Caco-2 (cell line): ENCODE results near the gene PCDHGB5. TPM values are rescaled to one million over a fixed set of nuclear protein-coding genes. Genes with fewer than 3 reads are reported as not detected.
"Not testable (repeated sequence)": the region's sequence is repeated elsewhere in the genome, so short reads cannot be mapped to it uniquely, and the experiment has no call there.

ENCODE experiments used
- BruUV-seq: library from RNA; stranded (reverse); fragments of 400-500 nt; replicated peaks from 2 replicates; lab custom pipeline; 2021; lab: Mats Ljungman, UMichigan
- CTCF ChIA-PET: fragments of 300-600 bp; sonication (Branson Sonifier 250); formaldehyde crosslinking; loops from one replicate; lab custom pipeline; 2022; ENCODE audit warnings: antibody characterized with exemption; lab: Charles Lee
- POLR2A ChIA-PET: fragments of 300-600 bp; sonication (Branson Sonifier 250); formaldehyde crosslinking; loops from one replicate; lab custom pipeline; 2022; ENCODE audit warnings: antibody characterized with exemption; lab: Charles Lee
- DNase-seq, 2 experiments: peaks; one replicate each; pipeline versions ENCODE4 v3.0.0 to v3.0.0-alpha.2; 2020 to 2022
- H3K27me3 ChIP-seq: replicated peaks from 2 replicates; pipeline ENCODE4 v1.6.0; 2011; ENCODE audit warnings: low read length; ENCODE audit not compliant: control insufficient read depth, insufficient read depth
- H3K36me3 ChIP-seq: 2 replicates; pipeline ENCODE4 v1.5.1; 2011; ENCODE audit warnings: low read length; ENCODE audit not compliant: control insufficient read depth, insufficient read depth
- H3K4me1 ChIP-seq: fragments of 250-450 bp; sonication (Bioruptor Pico); 2 replicates; pipeline ENCODE4 v1.5.1; 2020; ENCODE audit warnings: mild to moderate bottlenecking
- H3K4me3 ChIP-seq: 2 replicates; pipeline ENCODE4 v1.5.1; 2011; ENCODE audit warnings: low read depth, mild to moderate bottlenecking, control low read depth, low read length
- H3K9me3 ChIP-seq: fragments of 250-450 bp; sonication (Bioruptor Pico); 2 replicates; pipeline ENCODE4 v1.5.1; 2020; ENCODE audit warnings: mild to moderate bottlenecking, moderate library complexity
- H3K27ac Mint-ChIP-seq: one replicate; pipeline ENCODE4 v1.8.0; 2022; ENCODE audit warnings: mixed read lengths; ENCODE audit not compliant: unreplicated experiment
- H3K27me3 Mint-ChIP-seq: one replicate; pipeline ENCODE4 v1.8.0; 2022; ENCODE audit warnings: mixed read lengths; ENCODE audit not compliant: insufficient read depth, unreplicated experiment
- H3K36me3 Mint-ChIP-seq: one replicate; pipeline ENCODE4 v1.8.0; 2022; ENCODE audit warnings: mild to moderate bottlenecking, mixed read lengths; ENCODE audit not compliant: insufficient read depth, unreplicated experiment
- H3K4me1 Mint-ChIP-seq: one replicate; pipeline ENCODE4 v1.8.0; 2022; ENCODE audit warnings: low read depth, mixed read lengths; ENCODE audit not compliant: unreplicated experiment
- H3K4me3 Mint-ChIP-seq: one replicate; pipeline ENCODE4 v1.8.0; 2022; ENCODE audit warnings: mild to moderate bottlenecking, moderate library complexity, mixed read lengths; ENCODE audit not compliant: unreplicated experiment
- H3K9me3 Mint-ChIP-seq: one replicate; pipeline ENCODE4 v1.8.0; 2022; ENCODE audit warnings: mixed read lengths; ENCODE audit not compliant: unreplicated experiment
- CTCF ChIP-seq, 2 experiments: fragments of 200-600 bp in 1 of 2; IDR thresholded peaks; 1 replicate in 1 of 2; 2 replicates in 1 of 2; pipeline versions ENCODE4 v1.5.1 to v1.8.0; 2011 to 2022; ENCODE audit warnings: antibody characterized with exemption in 1 of 2, control low read depth in 1 of 2, inconsistent platforms in 1 of 2, low read depth in 1 of 2, low read length in 1 of 2, mild to moderate bottlenecking in 1 of 2, moderate library complexity in 1 of 2; ENCODE audit not compliant: insufficient read depth in 1 of 2, severe bottlenecking in 1 of 2, unreplicated experiment in 1 of 2
- intact Hi-C: fragments of 100-400 bp; cut with micrococcal nuclease; formaldehyde crosslinking; loops from one replicate; pipeline ENCODE4 v1.10.0; 2022; ENCODE audit not compliant: unreplicated experiment
- total RNA-seq: library from RNA; stranded (reverse); gene quantifications from 2 replicates; pipeline ENCODE4 v1.2.3, GENCODE V29; 2022

PCDHGB5 gene
- total RNA-seq, 1 experiment from 2014 or later, result 13.2 TPM

GRCh38 chr5:141393267-141393666 lies 4.5 kb upstream of the PCDHGB5 start:
- no peaks in the 10 kb centered on the region for H3K27me3 ChIP-seq
- Mint-ChIP-seq H3K9me3 (peaks cover 19% of the 10 kb centered on the region), H3K4me3 (no peak overlapping the region), H3K27ac (no peak overlapping the region), H3K4me1 (no peaks in the 10 kb centered on the region), H3K27me3 (no peaks in the 10 kb centered on the region), H3K36me3 (no peaks in the 10 kb centered on the region)
- no peaks in the 10 kb centered on the region for H3K4me1 ChIP-seq
- no TSS peak for BruUV-seq
- TF ChIP-seq CTCF (IDR thresholded peaks at IDR 0.05; ENCODE audit: insufficient read depth in 1 of 2, low read depth in 1 of 2, low read length in 1 of 2, severe bottlenecking in 1 of 2, unreplicated experiment in 1 of 2), result no peak
- POLR2A ChIA-PET, result no interaction called here
- H3K36me3 ChIP-seq, result no peaks in the 10 kb centered on the region
- intact Hi-C loops, result no loop called here
- no peak for DNase-seq
- no peak overlapping the region for H3K4me3 ChIP-seq
- CTCF ChIA-PET, result no interaction called here
- H3K9me3 ChIP-seq, result no peaks in the 10 kb centered on the region

- intact Hi-C loops, H3K4me1 Mint-ChIP-seq, H3K4me3 ChIP-seq, BruUV-seq, H3K4me1 ChIP-seq, CTCF ChIA-PET, POLR2A ChIA-PET, H3K36me3 Mint-ChIP-seq, H3K9me3 Mint-ChIP-seq, H3K4me3 Mint-ChIP-seq, H3K27me3 ChIP-seq, H3K27ac Mint-ChIP-seq, H3K27me3 Mint-ChIP-seq, DNase-seq, H3K36me3 ChIP-seq: not testable (repeated sequence)
- H3K9me3 ChIP-seq, result peaks cover 12% of the 10 kb centered on the region
Measured at GRCh38 chr5:141394401-141395187, 3.2 kb upstream of the PCDHGB5 start.

DNA sequence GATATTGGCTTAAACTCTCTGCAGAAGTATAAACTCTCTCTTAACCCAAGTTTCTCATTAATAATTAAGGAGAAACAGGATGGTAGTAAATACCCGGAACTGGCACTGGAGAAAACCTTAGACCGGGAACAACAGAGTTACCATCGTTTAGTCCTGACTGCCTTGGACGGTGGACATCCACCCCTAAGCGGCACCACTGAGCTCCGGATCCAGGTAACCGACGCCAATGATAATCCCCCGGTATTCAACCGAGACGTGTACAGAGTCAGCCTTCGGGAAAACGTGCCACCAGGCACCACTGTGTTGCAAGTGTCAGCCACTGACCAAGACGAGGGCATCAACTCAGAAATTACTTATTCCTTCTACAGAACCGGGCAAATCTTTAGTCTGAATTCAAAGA lies 861 bp downstream of the PCDHGB5 start:
- TSS peak; percentile 45 for BruUV-seq
- no peaks in the 10 kb centered on the region for H3K4me1 ChIP-seq
- intact Hi-C loops, result no loop called here
- peaks cover 14% of the 10 kb centered on the region for H3K36me3 Mint-ChIP-seq
- H3K27me3 ChIP-seq, result no peaks in the 10 kb centered on the region
- peaks cover 17% of the 10 kb centered on the region for H3K9me3 ChIP-seq
- H3K4me1 Mint-ChIP-seq, result no peaks in the 10 kb centered on the region
- H3K4me3 Mint-ChIP-seq, result peak overlapping the region; percentile 28
- CTCF ChIA-PET, result interaction anchor here (0.6 to 2.1 kb wide), 3 partner anchors 126 to 165 kb away, joined by 4 to 9 read pairs (median 6); no protein-coding TSS in a partner anchor
- no peak for TF ChIP-seq CTCF (IDR thresholded peaks at IDR 0.05; ENCODE audit: insufficient read depth in 1 of 2, low read depth in 1 of 2, low read length in 1 of 2, severe bottlenecking in 1 of 2, unreplicated experiment in 1 of 2)
- no peak overlapping the region for H3K27ac Mint-ChIP-seq
- no peak for DNase-seq
- no peak overlapping the region for H3K4me3 ChIP-seq
- POLR2A ChIA-PET, result no interaction called here
- H3K27me3 Mint-ChIP-seq, result no peaks in the 10 kb centered on the region
- peaks cover 11% of the 10 kb centered on the region for H3K9me3 Mint-ChIP-seq
- no peaks in the 10 kb centered on the region for H3K36me3 ChIP-seq
